Suprapubic skin (tissue), 4 donors: ENCODE results near the gene NPIPB8.

Experiments
- CTCF ChIP-seq, 2 donors: fragments of 200-600 bp in 1 of 2; fragments of 450-650 bp in 1 of 2; sonication (generic) in 1 of 2; IDR thresholded peaks; one replicate each; pipeline ENCODE4 v1.5.1; 2016 to 2019; ENCODE audit warnings: antibody characterized with exemption in 2 of 2, mild to moderate bottlenecking in 1 of 2, moderate library complexity in 1 of 2
- EP300 ChIP-seq: sonication (generic); formaldehyde crosslinking; IDR thresholded peaks from one replicate; pipeline ENCODE4 v1.6.1; 2017; ENCODE audit warnings: antibody characterized with exemption
- POLR2A ChIP-seq, 2 donors: fragments of 450-650 bp; IDR thresholded peaks; one replicate each; pipeline ENCODE4 v1.6.1; 2017; ENCODE audit warnings: antibody characterized with exemption in 2 of 2, mild to moderate bottlenecking in 2 of 2, moderate library complexity in 2 of 2
- POLR2AphosphoS5 ChIP-seq, 3 donors: sonication (generic); formaldehyde crosslinking; IDR thresholded peaks; one replicate each; pipeline ENCODE4 v1.6.1; 2017; ENCODE audit warnings: antibody characterized with exemption in 3 of 3

- TF ChIP-seq CTCF (IDR thresholded peaks at IDR 0.05) (no peak), POLR2A (IDR thresholded peaks at IDR 0.05) (no peak), POLR2AphosphoS5 (IDR thresholded peaks at IDR 0.05) (no peak), EP300 (no peak)
Observed at GRCh38 chr16:28589069-28589468, 48.8 kb upstream of the NPIPB8 start.
